GM23338 (cell line): ENCODE data around the gene CFAP100. TPM values are rescaled to one million over a fixed set of nuclear protein-coding genes. Genes with fewer than 3 reads are reported as not detected.

Experiments
- ATAC-seq: fragments of 200-7000 bp; cut with Tn5 transposase; 3 replicates; pipeline ENCODE4 v1.9.1; 2020
- DNase-seq: peaks from one replicate; pipeline ENCODE4 v3.0.0-alpha.2; 2015; ENCODE audit warnings: low spot score
- H2AFZ ChIP-seq: fragments of 200-600 bp; sonication (generic); 2 replicates; pipeline ENCODE4 v1.8.0; 2016; ENCODE audit warnings: antibody characterized with exemption, mild to moderate bottlenecking, moderate library complexity
- H3F3A ChIP-seq: fragments of 200-600 bp; sonication (generic); replicated peaks from 2 replicates; pipeline ENCODE4 v1.8.0; 2017; ENCODE audit warnings: antibody characterized with exemption, mixed run types, low read depth
- H3K27ac ChIP-seq: fragments of 200-600 bp; sonication (generic); 2 replicates; pipeline ENCODE4 v1.6.1; 2016; ENCODE audit warnings: low read depth
- H3K27me3 ChIP-seq: fragments of 200-600 bp; sonication (generic); 2 replicates; pipeline ENCODE4 v1.8.0; 2016; ENCODE audit warnings: mild to moderate bottlenecking, mixed run types, moderate library complexity; ENCODE audit not compliant: insufficient read depth
- H3K36me3 ChIP-seq: fragments of 200-600 bp; sonication (generic); 2 replicates; pipeline ENCODE4 v1.8.0; 2016; ENCODE audit warnings: mild to moderate bottlenecking; ENCODE audit not compliant: insufficient read depth
- H3K4me1 ChIP-seq: fragments of 200-600 bp; sonication (generic); 2 replicates; pipeline ENCODE4 v1.8.0; 2016; ENCODE audit warnings: mild to moderate bottlenecking, moderate library complexity; ENCODE audit not compliant: insufficient read depth
- H3K4me2 ChIP-seq: fragments of 200-600 bp; sonication (generic); 2 replicates; pipeline ENCODE4 v1.7.1; 2017; ENCODE audit warnings: mixed run types
- H3K4me3 ChIP-seq: fragments of 200-600 bp; sonication (generic); 2 replicates; pipeline ENCODE4 v1.6.1; 2016; ENCODE audit warnings: mixed run types
- H3K79me2 ChIP-seq: fragments of 200-600 bp; sonication (generic); replicated peaks from 2 replicates; pipeline ENCODE4 v1.8.0; 2017; ENCODE audit warnings: mild to moderate bottlenecking; ENCODE audit not compliant: insufficient read depth
- H3K9me2 ChIP-seq: fragments of 200-600 bp; sonication (generic); 2 replicates; pipeline ENCODE4 v1.8.0; 2017; ENCODE audit not compliant: insufficient read depth
- H4K20me1 ChIP-seq: fragments of 200-600 bp; sonication (generic); replicated peaks from 2 replicates; pipeline ENCODE4 v1.8.0; 2017; ENCODE audit warnings: mild to moderate bottlenecking; ENCODE audit not compliant: insufficient read depth
- H3K27ac Mint-ChIP-seq: 2 replicates; pipeline ENCODE4 v1.8.0; 2020; ENCODE audit warnings: inconsistent platforms, mild to moderate bottlenecking, moderate library complexity, mixed read lengths
- H3K27me3 Mint-ChIP-seq: 3 replicates; pipeline ENCODE4 v1.8.0; 2022; ENCODE audit warnings: low read depth, mild to moderate bottlenecking, moderate library complexity, mixed read lengths, inconsistent platforms; ENCODE audit not compliant: insufficient read depth, poor library complexity
- H3K36me3 Mint-ChIP-seq: 3 replicates; pipeline ENCODE4 v1.8.0; 2021; ENCODE audit warnings: low read depth, mild to moderate bottlenecking, inconsistent platforms, moderate library complexity, mixed read lengths
- H3K4me1 Mint-ChIP-seq: 3 replicates; pipeline ENCODE4 v1.8.0; 2020; ENCODE audit warnings: mild to moderate bottlenecking, inconsistent platforms, mixed read lengths
- H3K4me3 Mint-ChIP-seq: 3 replicates; pipeline ENCODE4 v1.8.0; 2021; ENCODE audit warnings: moderate library complexity, mild to moderate bottlenecking, inconsistent platforms, mixed read lengths
- H3K9me3 Mint-ChIP-seq: 3 replicates; pipeline ENCODE4 v1.8.0; 2020; ENCODE audit warnings: moderate library complexity, mild to moderate bottlenecking, inconsistent platforms, mixed read lengths
- CREB1 ChIP-seq: fragments of 250-450 bp; sonication (Bioruptor Pico); IDR thresholded peaks from 2 replicates; pipeline ENCODE4 v1.5.0; 2020; ENCODE audit warnings: low read depth, mild to moderate bottlenecking, moderate library complexity
- CTCF ChIP-seq, 2 experiments: fragments of 200-600 bp in 1 of 2; sonication (generic) in 1 of 2; conservative IDR thresholded peaks; 2 replicates each; pipeline versions ENCODE4 v1.5.1 to v1.6.1; 2016 to 2017; ENCODE audit warnings: antibody characterized with exemption in 2 of 2, low read depth in 2 of 2, mild to moderate bottlenecking in 2 of 2, moderate library complexity in 1 of 2
- ETS1 ChIP-seq: IDR thresholded peaks from 2 replicates; pipeline ENCODE4 v1.6.1; 2016; ENCODE audit warnings: antibody characterized with exemption
- EZH2 ChIP-seq: fragments of 200-600 bp; sonication (generic); IDR thresholded peaks from one replicate; pipeline ENCODE4 v1.8.0; 2017; ENCODE audit warnings: antibody characterized with exemption, mild to moderate bottlenecking, low read depth; ENCODE audit not compliant: unreplicated experiment
- EZH2phosphoT487 ChIP-seq: fragments of 200-600 bp; sonication (generic); IDR thresholded peaks from one replicate; pipeline ENCODE4 v1.8.1; 2018; ENCODE audit warnings: antibody characterized with exemption; ENCODE audit not compliant: unreplicated experiment
- JUNB ChIP-seq: IDR thresholded peaks from one replicate; pipeline ENCODE4 v1.6.1; 2016; ENCODE audit warnings: antibody characterized with exemption; ENCODE audit not compliant: unreplicated experiment
- NANOG ChIP-seq: IDR thresholded peaks from 2 replicates; pipeline ENCODE4 v1.6.1; 2016; ENCODE audit warnings: antibody characterized with exemption, borderline replicate concordance
- POLR2AphosphoS5 ChIP-seq: IDR thresholded peaks from 2 replicates; pipeline ENCODE4 v1.6.1; 2016; ENCODE audit warnings: antibody characterized with exemption, low read depth
- STAT1 ChIP-seq: IDR thresholded peaks from one replicate; pipeline ENCODE4 v1.6.1; 2016; ENCODE audit warnings: antibody characterized with exemption; ENCODE audit not compliant: unreplicated experiment
- ZNF114 ChIP-seq: fragments of 250-450 bp; sonication (Bioruptor Pico); IDR thresholded peaks from 2 replicates; pipeline ENCODE4 v1.5.0; 2020; ENCODE audit warnings: mild to moderate bottlenecking, moderate library complexity
- ZNF331 ChIP-seq: fragments of 250-450 bp; sonication (Bioruptor Pico); IDR thresholded peaks from 2 replicates; pipeline ENCODE4 v1.5.0; 2020; ENCODE audit warnings: low read depth, mild to moderate bottlenecking, moderate library complexity
- polyA plus RNA-seq: library from polyadenylated mRNA; unstranded; fragments of >200 nt; fragmentation: Nextera tagmentation; extraction: Ambion mirVana; gene quantifications from 2 replicates; pipeline ENCODE4 v1.2.1, GENCODE V29; 2016
- total RNA-seq: library from RNA; depleted of rRNA; stranded (reverse); fragments of >200 nt; shearing (Covaris generic); gene quantifications from 2 replicates; pipeline ENCODE4 v1.2.3, GENCODE V29; 2014
- TF ChIP-seq, protein P1 (sequence below): IDR thresholded peaks from one replicate; pipeline ENCODE4 v1.6.1; 2018; ENCODE audit warnings: antibody characterized with exemption; ENCODE audit not compliant: unreplicated experiment
- TF ChIP-seq, protein P2 (sequence below): fragments of 250-450 bp; sonication (Bioruptor Pico); IDR thresholded peaks from 2 replicates; pipeline ENCODE4 v1.5.0; 2020; ENCODE audit warnings: mild to moderate bottlenecking, moderate library complexity

The CFAP100 gene
- total and polyA plus RNA-seq, 2 experiments from 2014 or later, result 0.07 TPM; not detected in 1

- Mint-ChIP-seq H3K27me3 (peaks cover 3% of the 10 kb centered on the region), H3K9me3 (no peaks in the 10 kb centered on the region), H3K27ac (no peak overlapping the region; the same call in 1 of the 2 replicates), H3K4me1 (peaks cover 12% of the 10 kb centered on the region), H3K36me3 (peaks cover 21% of the 10 kb centered on the region), H3K4me3 (no peak overlapping the region)
- Histone ChIP-seq H3K4me2 (no peak overlapping the region), H3K79me2 (no peaks in the 10 kb centered on the region), H3K27ac (no peak overlapping the region), H3K9me2 (no peaks in the 10 kb centered on the region), H3K36me3 (no peaks in the 10 kb centered on the region), H4K20me1 (no peaks in the 10 kb centered on the region), H3K4me3 (no peak overlapping the region), H3K4me1 (no peaks in the 10 kb centered on the region), H3F3A (no peaks in the 10 kb centered on the region), H3K27me3 (no peaks in the 10 kb centered on the region), H2AFZ (no peak overlapping the region)
- no peak for DNase-seq
- ATAC-seq, result no peak
- no peak for TF ChIP-seq NANOG
- TF ChIP-seq ETS1, result no peak
- no peak for TF ChIP-seq CREB1
- no peak for TF ChIP-seq STAT1
- no peak for TF ChIP-seq CTCF (conservative IDR thresholded peaks at IDR 0.05; ENCODE audit: low read depth in 2 of 2)
- no peak for TF ChIP-seq EZH2phosphoT487
- TF ChIP-seq ZNF114 (CRISPR knock-in tag), result no peak
- TF ChIP-seq ZNF331 (CRISPR knock-in tag), result no peak
- no peak for TF ChIP-seq POLR2AphosphoS5
- no peak for TF ChIP-seq EZH2
- TF ChIP-seq JUNB, result no peak
- TF ChIP-seq, protein P1, sequence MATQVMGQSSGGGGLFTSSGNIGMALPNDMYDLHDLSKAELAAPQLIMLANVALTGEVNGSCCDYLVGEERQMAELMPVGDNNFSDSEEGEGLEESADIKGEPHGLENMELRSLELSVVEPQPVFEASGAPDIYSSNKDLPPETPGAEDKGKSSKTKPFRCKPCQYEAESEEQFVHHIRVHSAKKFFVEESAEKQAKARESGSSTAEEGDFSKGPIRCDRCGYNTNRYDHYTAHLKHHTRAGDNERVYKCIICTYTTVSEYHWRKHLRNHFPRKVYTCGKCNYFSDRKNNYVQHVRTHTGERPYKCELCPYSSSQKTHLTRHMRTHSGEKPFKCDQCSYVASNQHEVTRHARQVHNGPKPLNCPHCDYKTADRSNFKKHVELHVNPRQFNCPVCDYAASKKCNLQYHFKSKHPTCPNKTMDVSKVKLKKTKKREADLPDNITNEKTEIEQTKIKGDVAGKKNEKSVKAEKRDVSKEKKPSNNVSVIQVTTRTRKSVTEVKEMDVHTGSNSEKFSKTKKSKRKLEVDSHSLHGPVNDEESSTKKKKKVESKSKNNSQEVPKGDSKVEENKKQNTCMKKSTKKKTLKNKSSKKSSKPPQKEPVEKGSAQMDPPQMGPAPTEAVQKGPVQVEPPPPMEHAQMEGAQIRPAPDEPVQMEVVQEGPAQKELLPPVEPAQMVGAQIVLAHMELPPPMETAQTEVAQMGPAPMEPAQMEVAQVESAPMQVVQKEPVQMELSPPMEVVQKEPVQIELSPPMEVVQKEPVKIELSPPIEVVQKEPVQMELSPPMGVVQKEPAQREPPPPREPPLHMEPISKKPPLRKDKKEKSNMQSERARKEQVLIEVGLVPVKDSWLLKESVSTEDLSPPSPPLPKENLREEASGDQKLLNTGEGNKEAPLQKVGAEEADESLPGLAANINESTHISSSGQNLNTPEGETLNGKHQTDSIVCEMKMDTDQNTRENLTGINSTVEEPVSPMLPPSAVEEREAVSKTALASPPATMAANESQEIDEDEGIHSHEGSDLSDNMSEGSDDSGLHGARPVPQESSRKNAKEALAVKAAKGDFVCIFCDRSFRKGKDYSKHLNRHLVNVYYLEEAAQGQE, result no peak
- TF ChIP-seq, protein P2, sequence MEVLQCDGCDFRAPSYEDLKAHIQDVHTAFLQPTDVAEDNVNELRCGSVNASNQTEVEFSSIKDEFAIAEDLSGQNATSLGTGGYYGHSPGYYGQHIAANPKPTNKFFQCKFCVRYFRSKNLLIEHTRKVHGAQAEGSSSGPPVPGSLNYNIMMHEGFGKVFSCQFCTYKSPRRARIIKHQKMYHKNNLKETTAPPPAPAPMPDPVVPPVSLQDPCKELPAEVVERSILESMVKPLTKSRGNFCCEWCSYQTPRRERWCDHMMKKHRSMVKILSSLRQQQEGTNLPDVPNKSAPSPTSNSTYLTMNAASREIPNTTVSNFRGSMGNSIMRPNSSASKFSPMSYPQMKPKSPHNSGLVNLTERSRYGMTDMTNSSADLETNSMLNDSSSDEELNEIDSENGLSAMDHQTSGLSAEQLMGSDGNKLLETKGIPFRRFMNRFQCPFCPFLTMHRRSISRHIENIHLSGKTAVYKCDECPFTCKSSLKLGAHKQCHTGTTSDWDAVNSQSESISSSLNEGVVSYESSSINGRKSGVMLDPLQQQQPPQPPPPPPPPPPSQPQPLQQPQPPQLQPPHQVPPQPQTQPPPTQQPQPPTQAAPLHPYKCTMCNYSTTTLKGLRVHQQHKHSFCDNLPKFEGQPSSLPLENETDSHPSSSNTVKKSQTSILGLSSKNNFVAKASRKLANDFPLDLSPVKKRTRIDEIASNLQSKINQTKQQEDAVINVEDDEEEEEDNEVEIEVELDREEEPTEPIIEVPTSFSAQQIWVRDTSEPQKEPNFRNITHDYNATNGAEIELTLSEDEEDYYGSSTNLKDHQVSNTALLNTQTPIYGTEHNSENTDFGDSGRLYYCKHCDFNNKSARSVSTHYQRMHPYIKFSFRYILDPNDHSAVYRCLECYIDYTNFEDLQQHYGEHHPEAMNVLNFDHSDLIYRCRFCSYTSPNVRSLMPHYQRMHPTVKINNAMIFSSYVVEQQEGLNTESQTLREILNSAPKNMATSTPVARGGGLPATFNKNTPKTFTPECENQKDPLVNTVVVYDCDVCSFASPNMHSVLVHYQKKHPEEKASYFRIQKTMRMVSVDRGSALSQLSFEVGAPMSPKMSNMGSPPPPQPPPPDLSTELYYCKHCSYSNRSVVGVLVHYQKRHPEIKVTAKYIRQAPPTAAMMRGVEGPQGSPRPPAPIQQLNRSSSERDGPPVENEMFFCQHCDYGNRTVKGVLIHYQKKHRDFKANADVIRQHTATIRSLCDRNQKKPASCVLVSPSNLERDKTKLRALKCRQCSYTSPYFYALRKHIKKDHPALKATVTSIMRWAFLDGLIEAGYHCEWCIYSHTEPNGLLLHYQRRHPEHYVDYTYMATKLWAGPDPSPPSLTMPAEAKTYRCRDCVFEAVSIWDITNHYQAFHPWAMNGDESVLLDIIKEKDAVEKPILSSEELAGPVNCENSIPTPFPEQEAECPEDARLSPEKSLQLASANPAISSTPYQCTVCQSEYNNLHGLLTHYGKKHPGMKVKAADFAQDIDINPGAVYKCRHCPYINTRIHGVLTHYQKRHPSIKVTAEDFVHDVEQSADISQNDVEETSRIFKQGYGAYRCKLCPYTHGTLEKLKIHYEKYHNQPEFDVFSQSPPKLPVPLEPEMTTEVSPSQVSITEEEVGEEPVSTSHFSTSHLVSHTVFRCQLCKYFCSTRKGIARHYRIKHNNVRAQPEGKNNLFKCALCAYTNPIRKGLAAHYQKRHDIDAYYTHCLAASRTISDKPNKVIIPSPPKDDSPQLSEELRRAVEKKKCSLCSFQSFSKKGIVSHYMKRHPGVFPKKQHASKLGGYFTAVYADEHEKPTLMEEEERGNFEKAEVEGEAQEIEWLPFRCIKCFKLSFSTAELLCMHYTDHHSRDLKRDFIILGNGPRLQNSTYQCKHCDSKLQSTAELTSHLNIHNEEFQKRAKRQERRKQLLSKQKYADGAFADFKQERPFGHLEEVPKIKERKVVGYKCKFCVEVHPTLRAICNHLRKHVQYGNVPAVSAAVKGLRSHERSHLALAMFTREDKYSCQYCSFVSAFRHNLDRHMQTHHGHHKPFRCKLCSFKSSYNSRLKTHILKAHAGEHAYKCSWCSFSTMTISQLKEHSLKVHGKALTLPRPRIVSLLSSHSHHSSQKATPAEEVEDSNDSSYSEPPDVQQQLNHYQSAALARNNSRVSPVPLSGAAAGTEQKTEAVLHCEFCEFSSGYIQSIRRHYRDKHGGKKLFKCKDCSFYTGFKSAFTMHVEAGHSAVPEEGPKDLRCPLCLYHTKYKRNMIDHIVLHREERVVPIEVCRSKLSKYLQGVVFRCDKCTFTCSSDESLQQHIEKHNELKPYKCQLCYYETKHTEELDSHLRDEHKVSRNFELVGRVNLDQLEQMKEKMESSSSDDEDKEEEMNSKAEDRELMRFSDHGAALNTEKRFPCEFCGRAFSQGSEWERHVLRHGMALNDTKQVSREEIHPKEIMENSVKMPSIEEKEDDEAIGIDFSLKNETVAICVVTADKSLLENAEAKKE, result no peak
Measured at GRCh38 chr3:126434931-126435411, 40.3 kb downstream of the CFAP100 start.
